HepG2 (cell line): ENCODE measurements around the gene ERCC6L2. TPM values are rescaled to one million over a fixed set of nuclear protein-coding genes. Genes with fewer than 3 reads are reported as not detected.

Experiments used
- ARNTL ChIP-seq: sonication (generic); formaldehyde crosslinking; IDR thresholded peaks from 2 replicates; pipeline ENCODE4 v1.4.0; 2020; ENCODE audit warnings: mild to moderate bottlenecking, missing genetic modification reagents
- CREM ChIP-seq, 2 experiments: sonication (generic) in 1 of 2; formaldehyde crosslinking in 1 of 2; IDR thresholded peaks; 2 replicates each; pipeline versions ENCODE4 v1.4.0 to v1.6.1; 2016 to 2020; ENCODE audit warnings: antibody characterized with exemption in 1 of 2, mild to moderate bottlenecking in 1 of 2, missing genetic modification reagents in 1 of 2
- FOXK1 ChIP-seq: sonication (generic); formaldehyde crosslinking; IDR thresholded peaks from 2 replicates; pipeline ENCODE4 v1.4.0; 2020; ENCODE audit warnings: low read depth, missing genetic modification reagents, borderline replicate concordance
- HOXA3 ChIP-seq: sonication (generic); formaldehyde crosslinking; IDR thresholded peaks from 2 replicates; pipeline ENCODE4 v1.5.0; 2020; ENCODE audit warnings: missing genetic modification reagents
- KDM4B ChIP-seq: sonication (generic); formaldehyde crosslinking; IDR thresholded peaks from 2 replicates; pipeline ENCODE4 v1.4.0; 2020; ENCODE audit warnings: missing genetic modification reagents
- MYC ChIP-seq: sonication (generic); formaldehyde crosslinking; IDR thresholded peaks from 2 replicates; pipeline ENCODE4 v1.9.0; 2021; ENCODE audit warnings: missing genetic modification reagents, borderline replicate concordance
- MZF1 ChIP-seq: sonication (generic); formaldehyde crosslinking; IDR thresholded peaks from 2 replicates; pipeline ENCODE4 v1.8.1; 2023; ENCODE audit warnings: mild to moderate bottlenecking, missing genetic modification reagents, borderline replicate concordance
- NRL ChIP-seq: sonication (generic); formaldehyde crosslinking; IDR thresholded peaks from 2 replicates; pipeline ENCODE4 v1.5.0; 2020; ENCODE audit warnings: missing genetic modification reagents, mild to moderate bottlenecking, moderate library complexity, borderline replicate concordance
- PHF5A ChIP-seq: IDR thresholded peaks from one replicate; pipeline ENCODE4 v1.6.1; 2018; ENCODE audit warnings: low read depth, missing genetic modification reagents; ENCODE audit not compliant: unreplicated experiment
- RARA ChIP-seq: IDR thresholded peaks from 2 replicates; pipeline ENCODE4 v1.6.1; 2016; ENCODE audit warnings: missing genetic modification reagents, missing compliant biosample characterization
- REST ChIP-seq, 2 experiments: IDR thresholded peaks; 2 replicates each; pipeline ENCODE4 v1.6.1; 2011 to 2012; ENCODE audit warnings: low read length in 2 of 2, borderline replicate concordance in 1 of 2, low read depth in 1 of 2, mild to moderate bottlenecking in 1 of 2, moderate library complexity in 1 of 2
- ZNF562 ChIP-seq: sonication (generic); formaldehyde crosslinking; IDR thresholded peaks from 2 replicates; pipeline ENCODE4 v1.8.0; 2022; ENCODE audit warnings: missing genetic modification reagents, borderline replicate concordance
- ZNF589 ChIP-seq: sonication (generic); formaldehyde crosslinking; conservative IDR thresholded peaks from 2 replicates; pipeline ENCODE4 v1.8.0; 2022; ENCODE audit warnings: mild to moderate bottlenecking, moderate library complexity, missing genetic modification reagents
- polyA plus RNA-seq, 8 experiments: library from polyadenylated mRNA; depleted of rRNA in 3 of 8; stranded (reverse) in 7 of 8; unstranded in 1 of 8; fragments of >200 nt; fragmentation: Illumina TruSeq in 4 of 8; extraction: Trizol in 4 of 8; gene quantifications; 2 replicates each; pipeline versions ENCODE4 v1.2.1 to v1.2.3, GENCODE V29; 2011 to 2016; ENCODE audit warnings: low read depth in 4 of 8, missing spikeins in 1 of 8, mixed read lengths in 1 of 8; ENCODE audit not compliant: insufficient read depth in 1 of 8
- total RNA-seq, 5 experiments: library from RNA; depleted of rRNA; stranded (reverse); fragments of >200 nt; fragmentation: Illumina TruSeq; extraction: Trizol; gene quantifications; 2 replicates each; pipeline ENCODE4 v1.2.3, GENCODE V29; 2016; ENCODE audit warnings: low read depth in 1 of 5
- TF ChIP-seq, protein P1 (sequence below): sonication (generic); formaldehyde crosslinking; IDR thresholded peaks from 2 replicates; pipeline ENCODE4 v1.5.0; 2020; ENCODE audit warnings: mild to moderate bottlenecking, missing genetic modification reagents

ERCC6L2 gene
- total and polyA plus RNA-seq, 2 of the 13 experiments (the other 11 are each of a cell fraction or from before 2014, with no cell fraction given): 13.4 to 45.9 TPM

DNA sequence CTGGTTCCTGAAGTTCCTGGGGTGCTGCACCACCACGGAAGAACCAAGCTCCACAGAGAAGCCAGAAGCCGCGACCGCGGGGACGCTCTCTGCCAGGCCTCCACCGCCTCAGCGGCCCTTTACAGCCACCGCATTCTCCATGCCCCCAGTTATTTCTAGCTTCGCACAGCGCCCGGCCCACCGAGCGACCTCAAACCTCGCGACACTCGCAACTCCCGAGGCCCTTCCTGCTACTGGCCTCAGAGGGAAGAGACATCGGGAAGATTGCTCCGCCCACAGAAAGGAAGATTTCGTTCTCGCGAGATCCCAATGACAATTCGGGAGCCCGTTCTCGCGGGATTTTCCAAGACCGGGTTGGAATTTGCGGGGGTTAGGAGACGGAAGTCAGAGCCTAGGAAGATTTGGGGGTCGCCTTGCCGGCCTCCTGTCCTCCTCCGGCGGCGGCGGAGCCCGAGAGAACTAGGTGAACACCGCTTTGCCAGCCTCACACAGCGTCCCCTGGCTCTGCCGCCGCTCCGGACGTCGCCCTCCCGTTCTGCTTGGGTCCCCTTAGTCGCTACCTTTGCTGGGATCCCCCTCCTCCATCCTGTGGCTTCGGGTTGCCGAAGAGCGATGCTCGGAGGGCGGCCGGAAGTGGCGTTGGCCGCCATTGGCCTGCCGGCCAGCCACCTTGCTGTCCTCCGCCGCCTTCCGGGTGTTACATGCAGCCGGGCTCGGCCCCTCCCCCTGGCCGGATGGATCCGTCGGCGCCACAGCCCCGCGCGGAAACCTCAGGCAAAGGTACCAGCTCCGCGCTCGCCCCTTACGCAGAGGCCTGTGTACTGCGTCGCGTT is at the start of gene ERCC6L2 (continued):
- TF ChIP-seq MZF1 (0 out of 2 replicates have a peak, but pooled peaks have one; percentile 39), FOXK1 (CRISPR knock-in tag) (peak; percentile 81), ZNF562 (CRISPR knock-in tag) (no peak; the same call in 1 of the 2 replicates), MYC (CRISPR knock-in tag) (peak; percentile 91), CREM (IDR thresholded peaks at IDR 0.05) (peak; percentile 79), CREM (CRISPR knock-in tag; IDR thresholded peaks at IDR 0.05) (no peak), HOXA3 (CRISPR knock-in tag) (peak; percentile 94), KDM4B (CRISPR knock-in tag) (peak; percentile 66; the same call in 1 of the 2 replicates), REST (IDR thresholded peaks at IDR 0.05; ENCODE audit: borderline replicate concordance in 1 of 2, low read depth in 1 of 2, low read length in 2 of 2) (peak in 1 of 2 experiments; percentile 72; a peak in 1 of 4 replicates), RARA (CRISPR knock-in tag) (peak; percentile 48), ARNTL (CRISPR knock-in tag) (peak; percentile 69), PHF5A (CRISPR knock-in tag) (peak; percentile 19), ZNF589 (peak; percentile 76), NRL (CRISPR knock-in tag) (peak; percentile 17; the same call in 1 of the 2 replicates)
- TF ChIP-seq, protein P1, sequence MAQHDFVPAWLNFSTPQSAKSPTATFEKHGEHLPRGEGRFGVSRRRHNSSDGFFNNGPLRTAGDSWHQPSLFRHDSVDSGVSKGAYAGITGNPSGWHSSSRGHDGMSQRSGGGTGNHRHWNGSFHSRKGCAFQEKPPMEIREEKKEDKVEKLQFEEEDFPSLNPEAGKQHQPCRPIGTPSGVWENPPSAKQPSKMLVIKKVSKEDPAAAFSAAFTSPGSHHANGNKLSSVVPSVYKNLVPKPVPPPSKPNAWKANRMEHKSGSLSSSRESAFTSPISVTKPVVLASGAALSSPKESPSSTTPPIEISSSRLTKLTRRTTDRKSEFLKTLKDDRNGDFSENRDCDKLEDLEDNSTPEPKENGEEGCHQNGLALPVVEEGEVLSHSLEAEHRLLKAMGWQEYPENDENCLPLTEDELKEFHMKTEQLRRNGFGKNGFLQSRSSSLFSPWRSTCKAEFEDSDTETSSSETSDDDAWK (CRISPR knock-in tag): no peak
